GM18508 (cell line): ENCODE results near the gene TSPEAR.
"Not testable (repeated sequence)": the region's sequence is repeated elsewhere in the genome, so short reads cannot be mapped to it uniquely, and the experiment has no call there.

Experiments
- ATAC-seq: cut with Tn5 transposase; IDR thresholded peaks from one replicate; pipeline ENCODE4 v1.9.1; 2021; ENCODE audit warnings: moderate number of reproducible peaks; ENCODE audit not compliant: insufficient read depth, unreplicated experiment

Gene TSPEAR

DNA sequence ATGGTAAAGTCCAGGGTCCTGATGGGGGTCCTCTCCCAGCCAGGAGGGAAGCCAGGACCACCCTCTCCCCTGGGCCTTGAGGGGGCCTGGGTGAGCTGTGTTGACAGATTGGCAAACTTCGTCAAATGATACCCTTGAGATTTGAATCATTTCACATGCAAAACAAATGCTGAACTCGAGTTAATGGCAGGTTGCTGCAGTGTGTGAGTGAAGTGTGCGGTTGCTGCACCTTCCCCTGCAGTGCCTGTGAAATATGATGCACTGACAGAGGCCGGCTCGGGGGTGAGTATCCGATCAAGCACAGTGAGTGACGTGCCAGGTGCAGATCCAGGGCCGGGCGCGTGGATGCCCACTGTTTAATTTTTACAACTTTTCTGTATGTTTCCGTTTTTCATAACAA, 23.7 kb downstream of the TSPEAR start:
- no peak for ATAC-seq

- no peak for ATAC-seq
These were observed 24.4 kb downstream of the TSPEAR start for GRCh38 chr21:44686843-44687561.

- ATAC-seq, result no peak
These were observed 25.2 kb downstream of the TSPEAR start for GRCh38 chr21:44686000-44686781.

- ATAC-seq, result not testable (repeated sequence)
These were observed 26.3 kb downstream of the TSPEAR start for GRCh38 chr21:44685050-44685449.

DNA sequence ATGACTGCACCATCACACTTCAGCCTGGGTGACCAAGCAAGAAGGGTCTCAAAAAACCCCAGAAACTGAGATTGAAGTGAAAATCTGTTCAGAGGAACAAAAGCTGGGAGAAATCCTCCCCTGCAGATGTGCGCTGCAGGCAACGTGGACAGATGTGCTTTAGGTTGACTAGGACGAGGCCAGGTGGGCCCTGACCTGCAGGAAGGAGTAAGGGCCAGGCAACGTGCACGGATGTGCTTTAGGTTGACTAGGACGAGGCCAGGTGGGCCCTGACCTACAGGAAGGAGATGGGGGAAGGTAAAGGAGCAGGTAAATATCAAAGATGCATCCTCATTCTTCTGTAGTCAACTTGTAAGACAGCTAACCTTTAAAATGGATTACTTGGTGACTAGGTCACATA, 26.9 kb downstream of the TSPEAR start:
- no peak for ATAC-seq

DNA sequence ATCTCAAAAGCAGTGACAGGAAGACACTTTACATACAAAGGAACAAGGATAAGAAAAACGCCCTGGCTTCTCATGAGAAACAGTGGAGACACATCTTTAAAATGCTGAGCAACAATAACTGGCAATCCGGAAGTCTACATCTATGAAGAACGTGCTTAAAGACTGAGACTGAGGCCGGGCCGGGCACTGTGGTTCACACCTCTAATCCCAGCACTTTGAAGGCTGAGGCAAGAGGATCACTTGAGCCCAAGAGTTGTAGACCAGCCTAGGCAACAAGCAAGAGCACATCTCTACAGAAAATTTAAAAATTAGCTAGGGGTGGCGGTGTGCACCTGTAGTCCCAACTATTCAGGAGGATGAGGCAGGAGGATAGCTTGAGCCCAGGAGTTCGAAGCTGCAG, 27.3 kb downstream of the TSPEAR start:
- ATAC-seq, result no peak

- ATAC-seq, result no peak
These were observed 28.7 kb downstream of the TSPEAR start for GRCh38 chr21:44682580-44683151.

- no peak for ATAC-seq
These were observed 29.4 kb downstream of the TSPEAR start, which contains the start of gene KRTAP12-1 for GRCh38 chr21:44681861-44682579. TSS of gene KRTAP12-1 (minus strand) at chr21:44682163. CDS start at chr21:44682123, 40 bp downstream.

GRCh38 chr21:44681152-44681551, 30.2 kb downstream of the TSPEAR start:
- no peak for ATAC-seq

DNA sequence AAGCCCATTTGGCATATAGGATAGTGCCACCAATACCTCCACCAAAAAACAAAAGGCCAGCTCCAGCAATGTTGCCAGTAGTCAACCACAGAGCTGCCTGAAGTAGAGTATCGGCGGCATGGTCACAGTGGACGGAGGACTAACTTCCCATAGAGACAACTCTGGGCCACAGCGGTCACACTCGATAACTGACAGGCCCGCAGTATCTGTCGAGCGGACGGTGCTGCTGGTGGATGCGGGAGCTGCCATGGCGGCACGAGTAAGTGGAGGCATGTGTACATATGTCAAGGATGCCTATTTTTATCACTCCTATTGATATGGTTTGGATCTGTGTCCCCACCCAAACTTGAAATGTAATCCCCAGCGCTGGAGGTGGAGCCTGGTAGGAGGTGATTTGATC, 33.5 kb downstream of the TSPEAR start:
- no peak for ATAC-seq

GRCh38 chr21:44671911-44672310, 39.5 kb downstream of the TSPEAR start:
- no peak for ATAC-seq

DNA sequence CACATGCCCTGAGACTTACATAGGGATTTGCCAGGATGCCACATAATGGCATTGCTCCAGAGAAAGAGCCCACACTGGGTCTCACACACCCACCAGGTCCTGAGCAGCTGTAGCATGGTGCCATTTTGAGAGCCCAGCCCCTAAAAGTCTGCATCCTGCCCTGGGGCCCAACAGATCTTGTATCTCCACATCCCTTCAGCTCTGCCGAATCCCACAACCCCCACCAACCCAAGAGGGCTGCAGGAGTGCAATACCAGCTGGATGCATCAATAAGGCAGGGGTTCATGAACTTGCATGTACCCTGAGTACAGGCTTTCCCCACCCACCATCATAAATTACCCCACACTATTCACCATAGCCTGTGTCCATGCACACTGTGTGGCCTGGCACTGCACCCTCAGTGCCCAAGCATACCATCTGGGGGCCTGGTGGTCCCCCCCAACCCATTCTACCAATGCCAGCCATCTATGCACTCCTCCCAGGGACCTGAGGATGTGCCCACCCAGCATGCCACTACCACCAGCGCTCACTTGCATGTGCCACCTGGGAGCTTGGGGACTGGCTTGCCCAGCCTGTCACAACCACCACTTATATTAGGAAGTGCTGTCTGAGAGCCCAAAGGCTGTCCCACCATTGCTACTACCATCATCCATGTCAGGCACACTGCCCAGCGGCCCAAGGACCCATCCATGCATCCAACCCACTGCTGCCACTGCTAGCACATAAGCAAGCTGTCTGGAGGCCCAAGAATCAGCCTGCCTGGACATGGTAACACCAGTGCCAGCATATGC, 40.5 kb downstream of the TSPEAR start:
- no peak for ATAC-seq

DNA sequence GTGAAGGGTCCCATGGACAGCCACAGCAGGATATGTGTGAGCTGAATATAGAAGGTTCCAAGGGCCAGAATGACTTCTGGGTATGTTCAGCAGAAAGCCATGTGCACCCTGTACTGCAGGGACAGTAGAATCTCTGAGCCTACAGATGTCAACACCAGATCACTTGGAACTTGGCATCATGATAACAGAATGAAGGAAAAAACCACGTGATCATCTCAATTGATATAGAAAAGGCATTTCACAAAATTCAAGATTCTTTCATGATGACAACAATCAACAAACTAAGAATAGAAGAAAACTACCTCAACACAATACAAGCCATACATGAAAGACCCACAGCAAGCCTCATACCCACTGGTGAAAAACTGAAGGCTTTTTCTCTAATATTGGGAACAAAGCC, 43.8 kb downstream of the TSPEAR start:
- no peak for ATAC-seq

GRCh38 chr21:44666401-44667320, 44.7 kb downstream of the TSPEAR start, which contains the start of gene KRTAP12-2:
TSS of gene KRTAP12-2 (minus strand) at chr21:44666927. CDS start at chr21:44666886, 41 bp downstream.
- no peak for ATAC-seq

GRCh38 chr21:44664691-44665090, 46.7 kb downstream of the TSPEAR start:
- no peak for ATAC-seq

DNA sequence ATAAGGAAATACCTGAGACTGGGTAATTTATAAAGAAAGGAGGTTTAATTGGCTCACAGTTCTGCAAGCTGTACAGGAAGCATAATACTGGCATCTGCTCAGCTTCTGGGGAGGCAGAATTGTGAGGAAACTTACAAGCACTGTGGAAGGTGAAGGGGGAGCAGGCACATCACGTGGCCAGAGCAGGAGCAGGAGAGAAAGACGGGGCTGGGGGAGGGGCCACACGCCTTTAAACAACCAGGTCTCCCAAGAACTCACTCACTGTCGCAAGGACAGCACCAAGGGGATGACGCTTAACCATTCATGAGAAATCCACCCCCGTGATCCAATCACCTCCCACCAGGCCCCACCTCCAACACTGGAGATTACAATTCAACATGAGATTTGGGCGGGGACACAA, 49.8 kb downstream of the TSPEAR start:
- ATAC-seq, result not testable (repeated sequence)

GRCh38 chr21:44658913-44659595, 52.3 kb downstream of the TSPEAR start:
- ATAC-seq, result no peak

DNA sequence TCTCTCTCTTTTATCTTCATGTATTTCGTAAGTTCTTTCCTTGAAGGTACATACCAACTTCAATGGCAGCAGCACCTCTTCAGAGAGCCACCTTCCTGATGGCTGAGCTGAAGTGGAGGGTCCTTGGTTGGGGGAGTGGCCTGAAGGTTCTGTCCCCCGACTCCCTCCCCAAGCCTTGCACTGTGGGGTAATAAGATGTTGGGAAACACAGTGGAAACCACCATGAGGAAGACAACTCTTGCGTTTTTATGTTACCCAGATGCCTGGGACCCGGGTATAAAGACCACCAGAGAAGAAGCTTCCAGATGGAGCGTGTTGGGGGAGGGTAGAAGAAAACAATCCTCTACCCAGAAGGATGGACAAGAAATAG, 52.8 kb downstream of the TSPEAR start:
- no peak for ATAC-seq
